ENCODE data around the gene TTC3. TPM values are rescaled to one million over a fixed set of nuclear protein-coding genes. Genes with fewer than 3 reads are reported as not detected.

The TTC3 gene
- total and polyA plus RNA-seq, 2 of the 13 experiments (the other 11 are each of a cell fraction or from before 2014, with no cell fraction given), result 55.7 to 108 TPM

DNA sequence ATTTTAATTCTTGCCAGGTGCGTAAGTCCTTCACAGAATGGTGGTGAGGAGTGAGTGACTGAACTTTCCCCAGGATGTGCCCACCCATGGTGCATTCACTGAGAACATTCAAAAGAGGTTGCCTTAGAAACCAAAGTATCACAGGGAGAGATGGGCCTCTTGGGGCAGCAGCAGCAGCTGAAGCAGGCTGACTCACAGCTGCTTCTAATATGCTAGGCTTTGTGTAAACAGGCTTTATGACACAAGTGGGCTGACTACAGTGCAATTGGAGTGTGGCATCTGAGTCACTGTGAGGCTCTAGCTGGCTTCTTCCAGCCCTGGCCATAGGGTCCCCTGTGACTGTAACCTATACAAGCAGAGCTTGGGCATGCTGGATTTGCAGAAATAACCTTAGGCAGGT lies 12.8 kb upstream of the TTC3 start (continued):
- TF ChIP-seq, protein P1, sequence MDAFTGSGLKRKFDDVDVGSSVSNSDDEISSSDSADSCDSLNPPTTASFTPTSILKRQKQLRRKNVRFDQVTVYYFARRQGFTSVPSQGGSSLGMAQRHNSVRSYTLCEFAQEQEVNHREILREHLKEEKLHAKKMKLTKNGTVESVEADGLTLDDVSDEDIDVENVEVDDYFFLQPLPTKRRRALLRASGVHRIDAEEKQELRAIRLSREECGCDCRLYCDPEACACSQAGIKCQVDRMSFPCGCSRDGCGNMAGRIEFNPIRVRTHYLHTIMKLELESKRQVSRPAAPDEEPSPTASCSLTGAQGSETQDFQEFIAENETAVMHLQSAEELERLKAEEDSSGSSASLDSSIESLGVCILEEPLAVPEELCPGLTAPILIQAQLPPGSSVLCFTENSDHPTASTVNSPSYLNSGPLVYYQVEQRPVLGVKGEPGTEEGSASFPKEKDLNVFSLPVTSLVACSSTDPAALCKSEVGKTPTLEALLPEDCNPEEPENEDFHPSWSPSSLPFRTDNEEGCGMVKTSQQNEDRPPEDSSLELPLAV (CRISPR knock-in tag; conservative IDR thresholded peaks at IDR 0.05; ENCODE audit: low read depth), result no peak
- TF ChIP-seq, protein P2, sequence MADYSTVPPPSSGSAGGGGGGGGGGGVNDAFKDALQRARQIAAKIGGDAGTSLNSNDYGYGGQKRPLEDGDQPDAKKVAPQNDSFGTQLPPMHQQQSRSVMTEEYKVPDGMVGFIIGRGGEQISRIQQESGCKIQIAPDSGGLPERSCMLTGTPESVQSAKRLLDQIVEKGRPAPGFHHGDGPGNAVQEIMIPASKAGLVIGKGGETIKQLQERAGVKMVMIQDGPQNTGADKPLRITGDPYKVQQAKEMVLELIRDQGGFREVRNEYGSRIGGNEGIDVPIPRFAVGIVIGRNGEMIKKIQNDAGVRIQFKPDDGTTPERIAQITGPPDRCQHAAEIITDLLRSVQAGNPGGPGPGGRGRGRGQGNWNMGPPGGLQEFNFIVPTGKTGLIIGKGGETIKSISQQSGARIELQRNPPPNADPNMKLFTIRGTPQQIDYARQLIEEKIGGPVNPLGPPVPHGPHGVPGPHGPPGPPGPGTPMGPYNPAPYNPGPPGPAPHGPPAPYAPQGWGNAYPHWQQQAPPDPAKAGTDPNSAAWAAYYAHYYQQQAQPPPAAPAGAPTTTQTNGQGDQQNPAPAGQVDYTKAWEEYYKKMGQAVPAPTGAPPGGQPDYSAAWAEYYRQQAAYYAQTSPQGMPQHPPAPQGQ (CRISPR knock-in tag; IDR thresholded peaks at IDR 0.05; ENCODE audit: borderline replicate concordance), result no peak
- no peak for TF ChIP-seq SRSF4 (IDR thresholded peaks at IDR 0.05; ENCODE audit: low read depth, low read length, poor library complexity, severe bottlenecking)
- peak; percentile 72; the same call in 1 of the 2 replicates for TF ChIP-seq ZNF292 (CRISPR knock-in tag; IDR thresholded peaks at IDR 0.05; ENCODE audit: borderline replicate concordance, low read depth)
- TF ChIP-seq, protein P3, sequence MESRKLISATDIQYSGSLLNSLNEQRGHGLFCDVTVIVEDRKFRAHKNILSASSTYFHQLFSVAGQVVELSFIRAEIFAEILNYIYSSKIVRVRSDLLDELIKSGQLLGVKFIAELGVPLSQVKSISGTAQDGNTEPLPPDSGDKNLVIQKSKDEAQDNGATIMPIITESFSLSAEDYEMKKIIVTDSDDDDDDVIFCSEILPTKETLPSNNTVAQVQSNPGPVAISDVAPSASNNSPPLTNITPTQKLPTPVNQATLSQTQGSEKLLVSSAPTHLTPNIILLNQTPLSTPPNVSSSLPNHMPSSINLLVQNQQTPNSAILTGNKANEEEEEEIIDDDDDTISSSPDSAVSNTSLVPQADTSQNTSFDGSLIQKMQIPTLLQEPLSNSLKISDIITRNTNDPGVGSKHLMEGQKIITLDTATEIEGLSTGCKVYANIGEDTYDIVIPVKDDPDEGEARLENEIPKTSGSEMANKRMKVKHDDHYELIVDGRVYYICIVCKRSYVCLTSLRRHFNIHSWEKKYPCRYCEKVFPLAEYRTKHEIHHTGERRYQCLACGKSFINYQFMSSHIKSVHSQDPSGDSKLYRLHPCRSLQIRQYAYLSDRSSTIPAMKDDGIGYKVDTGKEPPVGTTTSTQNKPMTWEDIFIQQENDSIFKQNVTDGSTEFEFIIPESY (CRISPR knock-in tag; IDR thresholded peaks at IDR 0.05), result no peak
- no peak for TF ChIP-seq SOX13 (IDR thresholded peaks at IDR 0.05)
- peak in 1 of 2 experiments; percentile 48; a peak in 1 of 4 replicates for TF ChIP-seq SOX13 (CRISPR knock-in tag; conservative IDR thresholded peaks at IDR 0.05 in 1 of 2, IDR thresholded peaks at IDR 0.05 in 1 of 2)
- TF ChIP-seq, protein P4, sequence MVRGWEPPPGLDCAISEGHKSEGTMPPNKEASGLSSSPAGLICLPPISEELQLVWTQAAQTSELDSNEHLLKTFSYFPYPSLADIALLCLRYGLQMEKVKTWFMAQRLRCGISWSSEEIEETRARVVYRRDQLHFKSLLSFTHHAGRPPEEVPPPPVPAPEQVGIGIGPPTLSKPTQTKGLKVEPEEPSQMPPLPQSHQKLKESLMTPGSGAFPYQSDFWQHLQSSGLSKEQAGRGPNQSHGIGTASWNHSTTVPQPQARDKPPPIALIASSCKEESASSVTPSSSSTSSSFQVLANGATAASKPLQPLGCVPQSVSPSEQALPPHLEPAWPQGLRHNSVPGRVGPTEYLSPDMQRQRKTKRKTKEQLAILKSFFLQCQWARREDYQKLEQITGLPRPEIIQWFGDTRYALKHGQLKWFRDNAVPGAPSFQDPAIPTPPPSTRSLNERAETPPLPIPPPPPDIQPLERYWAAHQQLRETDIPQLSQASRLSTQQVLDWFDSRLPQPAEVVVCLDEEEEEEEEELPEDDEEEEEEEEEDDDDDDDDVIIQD (CRISPR knock-in tag; IDR thresholded peaks at IDR 0.05; ENCODE audit: low read depth), result peak; percentile 90
- no peak for TF ChIP-seq PLRG1 (conservative IDR thresholded peaks at IDR 0.05)
- TF ChIP-seq SIX1 (CRISPR knock-in tag; IDR thresholded peaks at IDR 0.05; ENCODE audit: borderline replicate concordance), result no peak
- TF ChIP-seq NCOA1 (CRISPR knock-in tag; IDR thresholded peaks at IDR 0.05), result no peak
- TF ChIP-seq, protein P5, sequence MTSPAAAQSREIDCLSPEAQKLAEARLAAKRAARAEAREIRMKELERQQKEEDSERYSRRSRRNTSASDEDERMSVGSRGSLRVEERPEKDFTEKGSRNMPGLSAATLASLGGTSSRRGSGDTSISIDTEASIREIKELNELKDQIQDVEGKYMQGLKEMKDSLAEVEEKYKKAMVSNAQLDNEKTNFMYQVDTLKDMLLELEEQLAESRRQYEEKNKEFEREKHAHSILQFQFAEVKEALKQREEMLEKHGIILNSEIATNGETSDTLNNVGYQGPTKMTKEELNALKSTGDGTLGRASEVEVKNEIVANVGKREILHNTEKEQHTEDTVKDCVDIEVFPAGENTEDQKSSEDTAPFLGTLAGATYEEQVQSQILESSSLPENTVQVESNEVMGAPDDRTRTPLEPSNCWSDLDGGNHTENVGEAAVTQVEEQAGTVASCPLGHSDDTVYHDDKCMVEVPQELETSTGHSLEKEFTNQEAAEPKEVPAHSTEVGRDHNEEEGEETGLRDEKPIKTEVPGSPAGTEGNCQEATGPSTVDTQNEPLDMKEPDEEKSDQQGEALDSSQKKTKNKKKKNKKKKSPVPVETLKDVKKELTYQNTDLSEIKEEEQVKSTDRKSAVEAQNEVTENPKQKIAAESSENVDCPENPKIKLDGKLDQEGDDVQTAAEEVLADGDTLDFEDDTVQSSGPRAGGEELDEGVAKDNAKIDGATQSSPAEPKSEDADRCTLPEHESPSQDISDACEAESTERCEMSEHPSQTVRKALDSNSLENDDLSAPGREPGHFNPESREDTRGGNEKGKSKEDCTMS (CRISPR knock-in tag; conservative IDR thresholded peaks at IDR 0.05), result no peak
- no peak for TF ChIP-seq ATF7 (IDR thresholded peaks at IDR 0.05)
- no peak for TF ChIP-seq ATF7 (CRISPR knock-in tag; IDR thresholded peaks at IDR 0.05)
- no peak for TF ChIP-seq SRF (IDR thresholded peaks at IDR 0.05; ENCODE audit: low read depth, low read length)
- TF ChIP-seq ZNF552 (CRISPR knock-in tag; IDR thresholded peaks at IDR 0.05; ENCODE audit: borderline replicate concordance), result no peak
- TF ChIP-seq EZH2 (conservative IDR thresholded peaks at IDR 0.05; ENCODE audit: low read depth, low read length), result no peak
- TF ChIP-seq RARA (CRISPR knock-in tag; IDR thresholded peaks at IDR 0.05), result peak; percentile 50
- TF ChIP-seq ZNF709 (CRISPR knock-in tag; IDR thresholded peaks at IDR 0.05), result no peak
- TF ChIP-seq, protein P6, sequence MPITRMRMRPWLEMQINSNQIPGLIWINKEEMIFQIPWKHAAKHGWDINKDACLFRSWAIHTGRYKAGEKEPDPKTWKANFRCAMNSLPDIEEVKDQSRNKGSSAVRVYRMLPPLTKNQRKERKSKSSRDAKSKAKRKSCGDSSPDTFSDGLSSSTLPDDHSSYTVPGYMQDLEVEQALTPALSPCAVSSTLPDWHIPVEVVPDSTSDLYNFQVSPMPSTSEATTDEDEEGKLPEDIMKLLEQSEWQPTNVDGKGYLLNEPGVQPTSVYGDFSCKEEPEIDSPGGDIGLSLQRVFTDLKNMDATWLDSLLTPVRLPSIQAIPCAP (CRISPR knock-in tag; IDR thresholded peaks at IDR 0.05; ENCODE audit: low read depth), result no peak

Data from HepG2 (cell line).